Stimulated activated CD4-positive, alpha-beta T cell treated with anti-CD3 and anti-CD28 coated beads, Interleukin-2, amount 100 ng/mL, for 24 hours (primary cell): ENCODE measurements around the gene MATN3.
A peak's percentile ranks its signal among the peaks of the same experiment; 100 is the strongest.

ENCODE experiments used
- DNase-seq, 2 donors: peaks; one replicate each; pipeline ENCODE4 v3.0.0-alpha.2; 2020

Gene MATN3

GRCh38 chr2:19993731-19994130 is 18.7 kb downstream of the MATN3 start:
- DNase-seq, result no peak

- DNase-seq, result no peak
Observed at GRCh38 chr2:19991895-19992294, 20.6 kb downstream of the MATN3 start.

GRCh38 chr2:19990416-19990728 is 22.1 kb downstream of the MATN3 start:
- no peak for DNase-seq

GRCh38 chr2:19989667-19990415 is 22.6 kb downstream of the MATN3 start, which contains the start of gene WDR35:
Gene WDR35 (minus strand): TSS chr2:19990105. CDS start chr2:19990015, 90 bp downstream.
- DNase-seq, result peak; percentile 92 to 96

- no peak for DNase-seq
Observed at GRCh38 chr2:19989342-19989666, 23.2 kb downstream of the MATN3 start.

- DNase-seq, result no peak
Observed at GRCh38 chr2:19988600-19988999, 23.9 kb downstream of the MATN3 start.

- DNase-seq, result no peak
Observed at GRCh38 chr2:19987936-19988335, 24.5 kb downstream of the MATN3 start.

GRCh38 chr2:19982268-19982667 is 30.2 kb downstream of the MATN3 start:
- no peak for DNase-seq

- no peak for DNase-seq
Observed at GRCh38 chr2:19979932-19980331, 32.5 kb downstream of the MATN3 start.

GRCh38 chr2:19973466-19973865 is 39.0 kb downstream of the MATN3 start:
- DNase-seq, result no peak

- DNase-seq, result no peak
Observed at GRCh38 chr2:19971691-19972090, 40.8 kb downstream of the MATN3 start.

- no peak for DNase-seq
Observed at GRCh38 chr2:19963386-19963785, 49.1 kb downstream of the MATN3 start.

GRCh38 chr2:19955544-19956422 is 56.7 kb downstream of the MATN3 start:
- DNase-seq, result peak; percentile 16 to 34

GRCh38 chr2:19949071-19949470 is 63.4 kb downstream of the MATN3 start:
- DNase-seq, result no peak

GRCh38 chr2:19947184-19947940 is 65.1 kb downstream of the MATN3 start:
- DNase-seq, result no peak

- no peak for DNase-seq
Observed at GRCh38 chr2:19944205-19944845, 68.1 kb downstream of the MATN3 start.

GRCh38 chr2:19943189-19943588 is 69.3 kb downstream of the MATN3 start:
- DNase-seq, result no peak

GRCh38 chr2:19942199-19942598 is 70.3 kb downstream of the MATN3 start:
- no peak for DNase-seq
